Neutrophil (primary cell): ENCODE data around the gene PITRM1.
"Not testable (repeated sequence)": the region's sequence is repeated elsewhere in the genome, so short reads cannot be mapped to it uniquely, and the experiment has no call there.

Experiments used
- H3K27ac ChIP-seq: fragments of 200-600 bp; sonication (generic); 2 replicates; pipeline ENCODE4 v1.5.1; 2016; ENCODE audit warnings: mild to moderate bottlenecking, moderate library complexity
- H3K27me3 ChIP-seq: fragments of 200-600 bp; sonication (generic); 2 replicates; pipeline ENCODE4 v1.6.0; 2016; ENCODE audit warnings: mild to moderate bottlenecking
- H3K36me3 ChIP-seq: fragments of 200-600 bp; sonication (generic); 2 replicates; pipeline ENCODE4 v1.5.1; 2017
- H3K4me1 ChIP-seq, 2 experiments: fragments of 200-600 bp in 1 of 2; sonication (generic) in 1 of 2; 1 replicate in 1 of 2; 2 replicates in 1 of 2; pipeline versions ENCODE4 v1.5.1 to v1.6.1; 2013 to 2016; ENCODE audit warnings: low read depth in 1 of 2, low read length in 1 of 2, mild to moderate bottlenecking in 1 of 2, moderate library complexity in 1 of 2; ENCODE audit not compliant: control insufficient read depth in 1 of 2, insufficient read depth in 1 of 2
- H3K4me3 ChIP-seq, 2 experiments: fragments of 200-600 bp in 1 of 2; sonication (generic) in 1 of 2; 1 replicate in 1 of 2; 2 replicates in 1 of 2; pipeline ENCODE4 v1.5.1; 2013 to 2016; ENCODE audit warnings: low read depth in 1 of 2, low read length in 1 of 2, mild to moderate bottlenecking in 1 of 2, moderate library complexity in 1 of 2
- H3K9me3 ChIP-seq: fragments of 200-600 bp; sonication (generic); 2 replicates; pipeline ENCODE4 v1.5.1; 2016
- TF ChIP-seq, protein P1 (sequence below): fragments of 200-600 bp; sonication (generic); IDR thresholded peaks from 2 replicates; pipeline ENCODE4 v1.5.1; 2016; ENCODE audit warnings: antibody characterized with exemption

The PITRM1 gene

DNA sequence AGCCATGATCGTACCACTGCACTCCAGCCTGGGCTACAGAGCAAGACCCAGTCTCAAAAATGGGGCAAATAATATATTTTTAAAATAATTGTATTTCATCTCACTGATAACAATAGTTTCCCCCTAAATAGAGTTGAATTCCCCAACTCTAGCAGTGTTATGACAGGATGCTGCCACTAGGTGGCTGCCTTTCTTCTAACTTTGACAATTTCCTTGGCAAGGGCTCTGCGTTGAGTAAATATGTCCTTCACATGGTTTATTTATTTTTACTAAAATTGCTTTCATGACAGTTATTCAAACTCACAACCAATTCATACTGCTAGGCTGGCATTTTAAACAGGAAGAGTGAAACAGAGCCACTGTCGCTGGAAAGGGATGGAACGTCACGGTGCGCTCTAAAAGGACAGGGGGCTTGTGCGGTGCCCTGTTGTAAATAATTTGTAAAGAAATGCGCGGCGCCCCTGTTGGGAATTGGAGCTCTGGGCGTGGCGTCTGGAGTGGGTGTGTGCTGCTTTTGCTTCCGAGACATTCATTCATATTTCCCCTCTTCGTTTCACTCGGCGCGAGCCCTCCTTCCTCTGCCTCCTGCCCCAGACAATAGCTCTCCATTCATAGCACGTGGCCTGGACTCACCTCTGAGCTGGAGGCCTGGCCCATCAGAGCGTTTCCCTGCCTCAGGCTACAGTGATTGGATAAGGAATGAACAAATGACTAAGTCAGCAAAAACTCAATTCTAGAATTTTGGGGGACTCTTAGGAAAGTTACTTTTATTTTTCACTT, 20.5 kb upstream of the PITRM1 start:
- Histone ChIP-seq H3K27me3 (peaks cover 22% of the 10 kb centered on the region), H3K4me3 (no peak overlapping the region), H3K9me3 (no peaks in the 10 kb centered on the region), H3K4me1 (no peaks in the 10 kb centered on the region), H3K36me3 (no peaks in the 10 kb centered on the region), H3K27ac (no peak overlapping the region)
- TF ChIP-seq, protein P1, sequence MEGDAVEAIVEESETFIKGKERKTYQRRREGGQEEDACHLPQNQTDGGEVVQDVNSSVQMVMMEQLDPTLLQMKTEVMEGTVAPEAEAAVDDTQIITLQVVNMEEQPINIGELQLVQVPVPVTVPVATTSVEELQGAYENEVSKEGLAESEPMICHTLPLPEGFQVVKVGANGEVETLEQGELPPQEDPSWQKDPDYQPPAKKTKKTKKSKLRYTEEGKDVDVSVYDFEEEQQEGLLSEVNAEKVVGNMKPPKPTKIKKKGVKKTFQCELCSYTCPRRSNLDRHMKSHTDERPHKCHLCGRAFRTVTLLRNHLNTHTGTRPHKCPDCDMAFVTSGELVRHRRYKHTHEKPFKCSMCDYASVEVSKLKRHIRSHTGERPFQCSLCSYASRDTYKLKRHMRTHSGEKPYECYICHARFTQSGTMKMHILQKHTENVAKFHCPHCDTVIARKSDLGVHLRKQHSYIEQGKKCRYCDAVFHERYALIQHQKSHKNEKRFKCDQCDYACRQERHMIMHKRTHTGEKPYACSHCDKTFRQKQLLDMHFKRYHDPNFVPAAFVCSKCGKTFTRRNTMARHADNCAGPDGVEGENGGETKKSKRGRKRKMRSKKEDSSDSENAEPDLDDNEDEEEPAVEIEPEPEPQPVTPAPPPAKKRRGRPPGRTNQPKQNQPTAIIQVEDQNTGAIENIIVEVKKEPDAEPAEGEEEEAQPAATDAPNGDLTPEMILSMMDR, result peak; percentile 89

DNA sequence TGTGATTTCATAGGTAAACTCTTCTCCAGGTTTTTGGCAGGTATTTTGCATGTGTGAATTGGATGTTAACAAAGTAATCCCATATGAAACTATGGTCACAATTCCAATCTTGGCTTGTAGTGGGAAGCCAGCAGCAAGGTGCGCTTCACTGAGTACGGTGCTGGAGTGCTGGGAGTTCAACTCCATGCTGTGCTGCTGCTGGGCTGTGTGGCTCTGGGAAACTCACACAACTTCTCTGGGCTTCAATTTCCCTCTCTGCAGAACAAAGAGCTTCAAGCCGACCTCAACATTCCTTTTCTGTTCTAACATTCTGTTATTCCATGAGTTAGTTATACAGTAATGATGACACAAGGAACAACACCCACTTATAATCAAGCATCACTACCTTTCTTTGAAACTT, 18.2 kb upstream of the PITRM1 start:
- Histone ChIP-seq H3K36me3 (no peaks in the 10 kb centered on the region), H3K4me3 (no peak overlapping the region), H3K9me3 (no peaks in the 10 kb centered on the region), H3K27me3 (peaks cover 4% of the 10 kb centered on the region), H3K4me1 (no peaks in the 10 kb centered on the region), H3K27ac (no peak overlapping the region)
- TF ChIP-seq, protein P1, result no peak

DNA sequence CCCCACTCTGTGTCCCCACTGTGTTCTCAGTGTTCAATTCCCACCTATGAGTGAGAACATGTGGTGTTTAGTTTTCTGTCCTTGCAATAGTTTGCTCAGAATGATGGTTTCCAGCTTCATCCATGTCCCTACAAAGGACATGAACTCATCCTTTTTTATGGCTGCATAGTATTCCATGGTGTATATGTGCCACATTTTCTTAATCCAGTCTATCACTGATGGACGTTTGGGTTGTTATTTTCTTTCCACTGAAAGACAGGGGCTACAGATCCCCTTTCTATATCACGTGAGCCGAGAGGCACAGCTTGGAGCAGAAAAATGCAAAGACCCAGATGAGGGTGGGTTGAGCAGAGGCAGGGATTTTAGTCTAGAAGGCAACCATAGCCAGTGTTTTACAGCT, 14.6 kb upstream of the PITRM1 start:
- not testable (repeated sequence) for H3K27me3 ChIP-seq, H3K36me3 ChIP-seq, H3K27ac ChIP-seq, H3K9me3 ChIP-seq, H3K4me3 ChIP-seq, H3K4me1 ChIP-seq

DNA sequence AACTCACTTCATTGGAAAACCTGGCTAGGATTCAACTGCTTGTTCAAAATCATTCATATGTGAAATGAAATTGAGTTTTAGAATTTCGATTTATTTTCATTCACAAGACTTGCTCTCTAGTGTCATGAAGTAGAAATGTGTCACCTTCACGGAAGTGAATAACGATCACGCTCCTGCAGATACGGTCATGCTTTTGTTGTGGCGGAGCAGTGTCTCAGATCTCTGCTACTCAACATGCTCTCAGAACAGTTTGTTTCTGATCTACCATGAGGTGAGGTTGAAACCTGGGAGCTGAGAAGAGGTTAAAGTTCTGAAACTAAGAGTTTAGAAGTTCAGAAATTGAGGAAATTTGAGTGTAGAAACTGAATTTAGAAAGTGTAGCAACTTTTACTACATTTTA, 13.8 kb upstream of the PITRM1 start:
- TF ChIP-seq, protein P1, result no peak

GRCh38 chr10:3185386-3185785, 12.8 kb upstream of the PITRM1 start:
- Histone ChIP-seq H3K4me1 (no peaks in the 10 kb centered on the region), H3K27ac (no peak overlapping the region)
- TF ChIP-seq, protein P1, result no peak

More for the DNA sequence above, 13.8 kb upstream of the PITRM1 start:
- Histone ChIP-seq H3K4me3 (no peak overlapping the region), H3K9me3 (no peaks in the 10 kb centered on the region), H3K27ac (no peak overlapping the region), H3K36me3 (no peaks in the 10 kb centered on the region), H3K4me1 (no peaks in the 10 kb centered on the region), H3K27me3 (no peaks in the 10 kb centered on the region)

GRCh38 chr10:3180355-3181025, 7.9 kb upstream of the PITRM1 start:
- no peaks in the 10 kb centered on the region for H3K9me3 ChIP-seq
- H3K27ac ChIP-seq, result no peak overlapping the region
- TF ChIP-seq, protein P1, result no peak
- no peaks in the 10 kb centered on the region for H3K36me3 ChIP-seq
- no peaks in the 10 kb centered on the region for H3K4me1 ChIP-seq
- peaks cover 16% of the 10 kb centered on the region for H3K27me3 ChIP-seq
- no peak overlapping the region for H3K4me3 ChIP-seq

More at GRCh38 chr10:3185386-3185785, 12.8 kb upstream of the PITRM1 start:
- Histone ChIP-seq H3K9me3 (no peaks in the 10 kb centered on the region), H3K4me3 (no peak overlapping the region), H3K27me3 (no peaks in the 10 kb centered on the region), H3K36me3 (no peaks in the 10 kb centered on the region)
